ENCODE data around the gene CARM1.
"Not testable (repeated sequence)": the region's sequence is repeated elsewhere in the genome, so short reads cannot be mapped to it uniquely, and the experiment has no call there.

Gene CARM1

DNA sequence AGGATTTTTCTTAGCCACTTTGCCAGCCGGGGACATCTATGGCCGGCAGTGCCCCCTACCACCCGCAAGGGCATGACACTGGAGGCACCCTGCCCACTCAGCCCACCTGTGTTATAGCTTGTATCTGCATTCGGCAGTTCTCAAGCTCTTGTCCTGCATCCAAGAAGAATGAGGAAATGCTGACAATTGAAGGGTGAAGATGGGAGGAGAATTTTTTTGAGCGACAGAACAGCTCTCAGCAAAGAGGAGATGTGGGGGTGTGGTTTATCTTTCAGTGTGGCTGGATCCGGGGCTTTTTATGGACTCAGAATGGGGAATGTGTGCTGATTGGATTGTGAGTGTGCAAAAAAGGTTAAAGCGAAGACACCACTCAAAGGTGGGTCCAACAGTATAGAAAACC lies 28.6 kb upstream of the CARM1 start:
- H3K4me3 ChIP-seq = no peak overlapping the region
- no peak overlapping the region for H3K27ac ChIP-seq

DNA sequence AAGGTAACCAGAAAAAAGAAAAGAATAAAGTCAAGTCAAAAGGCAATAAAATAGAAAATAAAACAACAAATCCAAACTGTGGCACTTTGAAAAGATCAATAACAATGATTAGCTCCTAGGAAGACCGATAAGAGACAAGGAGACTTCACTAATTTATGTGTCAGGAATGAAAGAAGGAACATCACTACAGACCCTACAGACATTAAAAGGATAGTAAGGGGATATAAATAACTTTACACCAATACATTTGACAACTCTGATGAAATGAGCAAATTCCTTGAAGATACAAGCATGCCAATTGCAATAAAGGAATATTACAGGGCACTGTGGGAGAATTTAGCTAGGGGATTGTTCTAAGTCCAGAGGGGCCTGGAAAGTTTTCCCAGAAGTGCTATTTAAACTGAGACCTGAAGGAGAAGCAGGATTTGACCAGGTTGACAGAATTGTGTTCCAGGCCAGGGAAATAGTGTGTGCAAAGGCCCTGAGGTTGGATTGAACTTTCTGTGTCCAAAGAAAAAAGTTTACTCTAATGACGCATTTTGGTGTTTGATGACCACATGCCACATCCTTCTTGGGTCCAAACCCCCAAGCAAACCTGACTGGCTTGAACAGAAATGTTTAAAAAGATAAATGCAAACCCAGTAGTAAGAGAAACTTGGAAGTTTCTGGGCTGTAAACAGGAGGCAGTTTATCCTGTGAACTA lies 24.7 kb upstream of the CARM1 start:
- H3K4me3 ChIP-seq = no peak overlapping the region
- H3K27ac ChIP-seq = no peak overlapping the region

DNA sequence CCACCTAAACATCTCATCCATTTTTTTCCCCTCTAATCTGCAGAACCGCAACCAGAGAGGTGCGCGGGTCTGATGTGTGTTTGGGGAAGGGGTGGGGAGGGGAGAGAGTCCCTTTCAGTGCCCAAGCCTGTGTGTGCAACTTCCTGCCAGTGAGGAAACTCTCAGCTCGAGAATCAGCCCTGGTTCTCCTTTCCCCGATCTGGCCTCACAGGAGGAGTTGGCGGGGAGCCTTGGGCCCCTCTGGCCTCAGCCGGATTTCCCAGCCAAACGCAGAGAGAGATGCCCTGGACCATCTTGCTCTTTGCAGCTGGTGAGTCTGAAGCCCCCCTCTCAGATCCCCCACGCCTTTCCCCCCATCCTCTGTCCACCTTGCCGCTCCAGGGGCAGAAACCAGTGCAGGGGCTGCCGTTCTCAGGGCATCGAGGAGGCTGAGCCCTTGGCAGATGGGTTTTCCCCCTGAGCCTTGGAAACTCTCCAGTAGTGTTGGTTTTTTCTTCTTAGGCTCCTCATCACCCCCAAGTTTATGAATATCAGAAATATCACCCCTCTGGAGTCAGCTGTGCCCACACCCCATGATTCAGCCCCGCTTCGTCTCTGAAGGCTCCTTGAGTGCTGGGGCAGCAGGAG lies 23.0 kb upstream of the CARM1 start, which contains the start of gene C19orf38:
TSS of gene C19orf38 (plus strand) at position 186 of the 627 bp plus-strand sequence. CDS start at position 280, 94 bp downstream.
- peak within 1 kb of the TSS in 5 of 21 experiments; percentile 10 to 72 (median 15) for H3K27ac ChIP-seq
- H3K4me3 ChIP-seq = no peak within 1 kb of the TSS

DNA sequence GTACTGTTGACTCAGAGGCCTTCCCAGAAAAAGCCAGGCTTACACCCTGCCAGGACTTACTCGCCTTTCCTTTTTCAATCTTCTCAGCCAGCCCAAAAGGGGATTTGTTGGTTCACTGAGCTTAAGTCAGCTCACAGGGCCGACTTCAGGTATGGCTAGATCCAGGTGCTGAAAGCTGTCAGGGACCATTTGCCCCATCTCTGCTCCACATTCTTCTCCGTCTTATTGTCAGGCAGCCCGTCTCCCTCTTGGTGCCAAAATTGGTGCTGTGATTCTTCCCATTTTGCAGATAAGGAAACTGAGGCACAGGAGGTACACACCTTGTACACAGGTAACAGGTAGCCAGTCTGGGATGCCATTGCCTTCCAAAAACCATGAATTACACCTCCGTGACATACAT lies 20.7 kb upstream of the CARM1 start:
- Histone ChIP-seq H3K27ac (no peak overlapping the region), H3K4me3 (no peak overlapping the region)

DNA sequence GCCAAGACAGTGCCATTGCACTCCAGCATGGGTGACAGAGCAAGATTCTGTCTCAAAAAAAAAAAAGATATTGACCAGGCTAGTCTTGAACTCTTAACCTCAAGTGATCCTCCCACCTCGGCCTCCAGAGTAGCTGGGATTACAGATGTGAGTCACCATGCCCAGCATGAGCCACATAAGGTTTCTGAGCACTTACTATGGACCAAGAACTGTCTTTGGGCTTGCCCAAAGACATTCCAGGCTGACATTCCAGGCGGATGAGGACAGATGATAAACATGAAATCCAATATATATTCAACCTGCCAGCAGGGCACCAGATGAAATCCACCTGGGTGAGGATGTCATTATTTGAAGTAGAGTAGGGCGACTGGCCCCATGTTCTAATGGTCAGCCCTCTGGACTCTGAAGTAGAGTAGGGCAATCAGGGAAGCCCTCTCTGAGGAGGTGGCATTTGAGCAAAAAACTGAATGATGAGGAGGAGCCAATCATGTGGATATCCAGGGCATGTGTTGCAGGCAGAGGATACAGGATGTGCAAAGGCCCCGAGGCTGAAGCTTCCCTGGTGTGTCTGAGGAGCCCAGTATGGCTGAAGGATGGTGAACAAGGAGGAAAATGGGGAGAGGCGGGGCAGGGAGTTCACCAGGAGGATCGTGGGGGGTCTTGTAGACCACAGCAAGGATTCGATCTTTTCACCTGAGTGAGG lies 19.1 kb upstream of the CARM1 start:
- Histone ChIP-seq H3K27ac (no peak overlapping the region), H3K4me3 (no peak overlapping the region)

DNA sequence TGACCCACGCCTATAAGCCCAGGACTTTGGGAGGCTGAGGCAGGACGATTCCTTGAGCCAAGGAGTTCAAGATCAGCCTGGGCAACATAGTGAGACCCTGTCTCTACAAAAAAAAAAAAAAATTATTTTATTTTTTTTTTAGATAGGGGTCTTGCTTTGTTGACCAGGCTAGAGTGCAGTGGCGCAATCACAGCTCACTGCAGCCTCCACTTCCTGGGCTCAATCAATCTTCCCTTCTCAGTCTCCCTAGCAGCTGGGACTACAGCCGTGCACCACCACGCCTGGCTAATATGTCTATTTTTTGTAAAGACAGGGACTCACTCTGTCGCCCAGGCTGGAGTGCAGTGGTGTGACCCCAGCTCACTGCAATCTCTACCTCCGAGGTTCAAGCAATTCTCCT lies 18.4 kb upstream of the CARM1 start:
- Histone ChIP-seq H3K27ac (no peak overlapping the region), H3K4me3 (no peak overlapping the region)

DNA sequence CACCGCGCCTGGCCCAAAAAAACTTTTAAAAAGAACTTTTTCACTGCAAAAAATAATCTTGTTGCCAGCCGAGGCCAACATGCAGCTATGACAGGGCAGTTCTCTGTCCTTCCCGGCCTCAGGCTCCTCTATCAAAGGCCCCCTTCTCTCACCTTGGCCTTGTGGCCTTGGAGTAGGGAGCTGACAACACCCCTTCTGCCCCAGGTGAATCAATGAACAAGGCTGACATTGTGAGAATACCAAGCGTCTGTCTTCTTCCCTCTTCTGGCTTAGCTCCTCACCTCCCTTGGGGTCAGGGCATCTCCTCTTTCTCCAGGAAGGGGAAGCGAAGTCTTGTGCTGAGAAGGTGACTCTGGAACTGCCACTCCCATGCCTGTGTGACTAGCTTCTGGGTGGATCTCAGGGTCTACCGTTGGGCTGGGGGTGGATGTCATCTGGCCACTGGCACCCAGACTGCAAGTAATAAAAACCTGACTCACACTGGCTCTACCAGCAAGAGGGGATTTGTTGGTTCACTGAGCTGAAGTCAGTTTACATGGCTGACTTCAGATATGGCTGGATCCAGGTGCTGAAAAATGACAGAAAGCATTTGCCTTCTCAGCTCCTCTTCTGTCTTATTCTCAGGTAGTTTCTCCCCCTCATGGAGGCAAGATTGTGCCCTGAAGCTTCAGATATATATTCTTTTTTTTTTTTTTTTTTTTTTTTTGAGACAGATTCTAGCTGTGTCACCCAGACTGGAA lies 16.8 kb upstream of the CARM1 start:
- no peak overlapping the region for H3K4me3 ChIP-seq
- H3K27ac ChIP-seq = no peak overlapping the region

DNA sequence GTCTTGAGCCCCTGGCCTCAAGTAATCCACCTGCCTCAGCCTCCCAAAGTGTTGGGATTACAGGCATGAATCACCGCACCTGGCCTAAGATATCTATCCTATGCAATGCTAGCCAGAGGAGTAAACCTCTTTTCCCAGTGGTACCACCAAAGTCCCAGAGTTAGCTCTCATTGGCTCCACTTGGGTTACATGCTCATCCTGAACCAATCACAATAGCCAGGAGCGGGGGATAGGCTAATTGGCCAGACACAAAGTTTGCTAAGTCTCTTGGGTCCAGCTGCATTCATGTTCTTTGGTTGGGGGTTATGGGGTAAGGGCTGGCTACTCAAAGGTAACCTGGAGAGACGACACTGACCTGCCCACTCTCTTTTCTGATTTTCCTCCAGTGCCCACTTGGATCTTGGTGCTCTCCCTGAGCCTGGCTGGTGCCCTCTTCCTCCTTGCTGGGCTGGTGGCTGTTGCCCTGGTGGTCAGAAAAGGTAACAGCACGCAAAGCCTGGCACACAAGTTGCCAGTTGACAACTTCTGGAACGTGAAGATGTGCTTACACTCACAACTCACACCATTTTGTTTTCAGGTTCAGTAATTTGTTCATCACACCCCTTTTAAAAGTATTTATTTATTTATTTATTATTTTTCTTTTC lies 15.4 kb upstream of the CARM1 start:
- Histone ChIP-seq H3K27ac (no peak overlapping the region), H3K4me3 (no peak overlapping the region)

DNA sequence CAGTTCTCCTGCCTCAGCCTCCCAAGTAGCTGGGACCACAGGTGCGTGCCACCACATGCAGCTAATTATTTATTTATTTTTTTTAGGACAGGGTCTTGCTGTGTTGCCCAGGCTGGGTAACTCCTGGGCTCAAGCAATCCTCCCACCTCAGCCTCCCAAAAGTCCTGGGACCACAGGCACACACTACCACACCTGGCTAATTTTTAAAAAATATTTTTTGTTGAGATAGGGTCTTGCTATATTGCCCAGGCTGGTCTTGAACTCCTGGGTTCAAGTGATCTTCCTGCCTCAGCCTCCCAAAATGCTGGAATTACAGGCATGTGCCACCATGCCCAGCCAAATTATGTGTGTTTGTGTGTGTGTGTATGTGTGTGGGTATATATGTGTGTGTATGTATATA lies 14.5 kb upstream of the CARM1 start:
- H3K4me3 ChIP-seq, H3K27ac ChIP-seq: not testable (repeated sequence)

DNA sequence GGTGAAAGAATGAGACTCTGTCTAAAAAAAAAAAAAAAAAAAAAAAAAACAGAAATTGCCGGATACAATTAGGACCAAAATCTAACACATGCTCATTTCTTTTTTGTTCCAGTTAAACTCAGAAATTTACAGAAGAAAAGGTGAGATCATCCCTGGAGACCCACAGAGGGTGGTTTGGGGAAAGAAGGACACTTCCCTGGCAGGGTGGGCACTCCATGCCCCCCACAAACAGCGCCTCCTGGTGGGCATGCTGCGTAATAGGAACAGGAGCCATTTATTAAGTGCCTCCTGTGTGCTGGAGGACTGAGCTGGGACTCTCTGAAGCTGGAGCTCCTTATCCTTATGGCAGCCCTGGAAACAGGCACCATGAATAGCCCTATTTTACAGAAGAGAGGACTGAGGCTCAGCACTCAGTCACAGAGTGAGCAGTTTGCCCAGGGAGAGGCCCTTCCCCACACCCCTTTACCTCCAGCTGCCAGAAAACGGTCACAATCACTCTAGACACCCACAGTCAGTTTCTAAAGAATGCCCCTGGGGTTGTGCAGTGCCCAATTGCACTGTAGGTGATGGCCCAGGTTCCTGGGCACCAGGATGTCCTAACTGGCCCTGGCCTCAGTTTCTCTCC lies 13.0 kb upstream of the CARM1 start:
- no peak overlapping the region for H3K4me3 ChIP-seq
- H3K27ac ChIP-seq = no peak overlapping the region

DNA sequence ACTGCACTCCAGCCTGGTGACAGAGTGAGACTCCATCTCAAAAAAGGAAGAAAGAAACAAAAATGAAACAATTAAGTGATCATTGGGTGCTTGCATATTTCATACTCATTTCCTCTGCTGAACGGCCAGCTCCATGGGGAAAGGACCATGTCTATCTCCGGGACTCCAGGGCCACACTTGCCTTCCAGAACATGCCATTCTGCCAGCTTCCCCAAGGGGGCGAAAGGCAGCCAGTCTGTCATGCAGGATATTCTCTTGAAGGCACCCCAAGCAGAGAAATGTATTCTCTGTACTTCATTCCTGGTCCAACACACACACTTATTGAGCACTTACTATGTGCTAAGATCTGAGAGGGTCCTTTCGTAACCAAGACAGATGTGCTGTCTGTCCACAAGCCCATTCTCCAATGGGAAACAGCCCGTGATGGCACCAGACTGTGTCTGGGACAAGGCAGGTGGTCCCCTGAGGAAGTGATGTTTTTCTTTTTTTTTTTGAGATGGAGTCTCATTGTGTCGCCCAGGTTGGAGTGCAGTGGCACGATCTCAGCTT lies 10.2 kb upstream of the CARM1 start:
- H3K27ac ChIP-seq = no peak overlapping the region
- H3K4me3 ChIP-seq = no peak overlapping the region

DNA sequence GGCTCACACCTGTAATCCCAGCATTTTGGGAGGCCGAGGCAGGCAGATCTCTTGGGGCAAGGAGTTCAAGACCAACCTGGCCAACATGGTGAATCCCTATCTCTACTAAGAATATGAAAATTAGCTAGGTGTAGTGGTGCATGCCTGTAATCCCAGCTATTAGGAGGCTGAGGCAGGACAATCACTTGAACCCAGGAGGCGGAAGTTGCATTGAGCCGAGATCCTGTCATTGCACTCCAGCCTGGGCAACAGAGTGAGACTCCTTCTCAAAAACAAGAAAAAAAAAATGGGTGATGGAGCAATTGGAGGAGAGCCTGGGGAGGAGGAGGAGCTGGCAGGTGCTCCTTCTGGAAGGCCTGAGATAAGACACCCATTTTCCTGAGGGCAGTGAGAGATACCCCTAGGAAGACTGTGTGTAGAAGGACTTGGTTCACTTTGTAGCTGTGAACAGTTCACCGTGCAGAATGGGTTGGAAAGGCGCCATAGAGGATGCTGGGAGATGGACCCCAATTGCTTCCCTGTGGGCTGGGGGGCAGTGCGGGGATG lies 8.7 kb upstream of the CARM1 start:
- H3K4me3 ChIP-seq = no peak overlapping the region

DNA sequence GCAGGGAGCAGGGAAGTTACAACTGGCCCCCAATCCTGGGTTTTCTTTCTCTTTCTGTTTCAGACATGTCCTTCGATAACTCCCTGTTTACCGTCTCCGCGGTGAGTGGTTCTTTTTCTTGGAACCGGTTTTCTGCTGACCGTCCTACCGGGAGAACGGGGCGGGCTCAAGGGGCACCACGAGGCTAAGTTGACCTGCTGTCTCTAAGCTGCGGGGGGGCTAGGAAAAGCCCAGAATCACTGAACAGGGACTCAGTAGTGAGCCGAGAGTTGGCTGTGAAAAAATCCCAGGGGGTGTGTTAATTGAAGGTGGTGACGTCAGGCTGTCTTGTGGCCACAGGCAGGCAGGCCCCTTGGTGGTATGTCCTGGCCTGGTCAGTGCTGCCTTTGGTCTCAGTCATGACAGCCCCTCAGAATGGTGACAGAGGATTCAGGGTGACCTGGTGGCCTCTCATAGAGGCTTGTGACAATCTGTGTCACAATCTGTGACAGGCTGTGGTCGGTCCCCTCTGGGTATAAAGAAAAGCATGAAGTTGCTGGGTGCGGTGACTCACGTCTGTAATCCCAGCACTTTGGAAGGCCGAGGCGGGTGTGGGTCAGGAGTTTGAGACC lies 8.1 kb upstream of the CARM1 start:
- Histone ChIP-seq H3K27ac (peak overlapping the region in 2 of 21 experiments; percentile 18 to 47), H3K4me3 (no peak overlapping the region)

More for the DNA sequence above, 8.7 kb upstream of the CARM1 start:
- H3K27ac ChIP-seq = no peak overlapping the region

DNA sequence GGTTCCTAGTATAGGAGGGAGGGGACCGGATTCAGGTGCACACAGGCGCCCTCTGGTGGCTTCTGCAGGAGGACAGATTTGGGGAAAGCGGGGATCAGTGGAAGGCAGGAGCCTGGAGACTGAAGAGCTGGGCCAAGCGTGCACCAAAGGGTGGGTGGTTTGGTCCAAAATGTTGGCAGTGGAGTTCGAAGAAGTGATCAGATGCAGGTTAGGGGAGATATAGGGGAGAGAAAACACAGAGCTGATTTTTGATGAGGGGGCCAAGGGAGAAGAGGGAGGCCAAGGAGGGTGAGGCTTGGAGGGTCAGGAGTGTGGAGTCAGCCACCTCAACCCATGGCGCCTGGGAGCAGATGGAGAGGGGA lies 6.8 kb upstream of the CARM1 start:
- Histone ChIP-seq H3K27ac (peak overlapping the region in 3 of 21 experiments; percentile 12 to 47 (median 18)), H3K4me3 (peak overlapping the region in 1 of 7 experiments; percentile 10)

DNA sequence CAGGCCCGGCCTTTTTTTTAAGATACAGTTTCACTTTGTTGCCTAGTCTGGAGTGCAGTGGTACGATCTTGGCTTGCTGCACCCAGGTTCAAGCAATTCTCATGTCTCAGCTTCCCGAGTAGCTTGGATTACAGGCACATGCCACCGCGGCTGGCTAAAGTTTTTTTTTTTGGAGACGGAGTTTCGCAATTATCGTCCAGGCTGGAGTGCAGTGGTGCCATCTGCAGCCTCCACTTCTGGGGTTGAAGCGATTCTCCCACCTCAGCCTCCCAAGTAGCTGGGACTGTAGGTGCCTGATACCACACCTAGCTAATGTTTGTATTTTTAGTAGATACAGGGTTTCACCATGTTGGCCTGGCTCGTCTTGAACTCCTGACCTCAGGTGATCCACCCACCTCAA lies 4.9 kb upstream of the CARM1 start:
- H3K4me3 ChIP-seq = no peak overlapping the region
- no peak overlapping the region for H3K27ac ChIP-seq

DNA sequence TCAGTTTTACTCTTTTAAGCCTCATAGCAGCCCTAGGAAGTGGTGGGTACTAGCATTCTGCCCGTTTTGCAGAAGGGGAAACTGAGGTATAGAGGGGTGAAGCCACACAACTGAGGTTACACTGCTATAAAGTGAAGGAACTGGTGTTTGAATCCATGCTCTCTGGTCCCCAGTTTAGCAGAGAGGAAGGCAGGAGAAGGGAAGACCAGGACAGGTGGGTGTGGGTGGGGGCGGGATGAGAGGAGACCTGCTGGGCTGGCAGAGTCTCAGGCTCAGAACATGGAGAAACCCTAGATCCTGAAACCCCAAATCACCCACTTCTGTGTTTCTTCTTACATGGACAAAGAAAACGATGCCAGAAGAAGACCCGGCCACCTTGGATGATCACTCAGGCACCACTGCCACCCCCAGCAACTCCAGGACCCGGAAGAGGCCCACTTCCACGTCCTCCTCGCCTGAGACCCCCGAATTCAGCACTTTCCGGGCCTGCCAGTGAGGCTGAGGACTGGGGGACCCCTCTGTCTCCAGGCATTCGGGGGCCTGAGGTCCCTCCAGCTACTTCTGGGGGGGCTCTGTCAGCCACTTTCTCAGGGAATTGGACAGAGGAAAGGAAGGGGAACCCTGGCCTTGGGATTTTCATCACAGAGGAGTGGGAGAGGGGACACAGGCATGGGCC lies 2.3 kb upstream of the CARM1 start:
- H3K27ac ChIP-seq = no peak overlapping the region

DNA sequence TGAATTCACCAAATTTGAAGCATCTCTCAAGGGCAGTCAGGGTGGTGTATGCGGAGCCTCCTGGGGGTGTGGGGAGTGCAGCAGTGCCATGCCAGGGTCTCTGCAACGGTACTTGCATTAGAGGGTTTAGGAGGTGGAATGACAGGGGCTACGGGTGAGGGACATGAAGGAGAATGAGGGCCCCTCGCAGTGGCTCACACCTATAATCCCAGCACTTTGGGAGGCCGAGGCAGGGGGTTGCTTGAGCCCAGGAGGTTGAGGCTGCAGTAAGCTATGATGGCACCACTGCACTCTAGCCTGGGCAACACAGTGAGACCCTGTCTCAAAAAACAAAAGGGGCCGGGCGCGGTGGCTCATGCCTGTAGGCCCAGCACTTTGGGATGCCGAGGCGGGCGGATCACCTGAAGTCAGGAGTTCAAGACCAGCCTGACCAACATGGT lies 1.5 kb upstream of the CARM1 start:
- H3K4me3 ChIP-seq = not testable (repeated sequence)
- H3K27ac ChIP-seq = peak overlapping the region in 4 of 21 experiments; percentile 78 to 89 (median 82)

More for the DNA sequence above, 2.3 kb upstream of the CARM1 start:
- H3K4me3 ChIP-seq = no peak overlapping the region

DNA sequence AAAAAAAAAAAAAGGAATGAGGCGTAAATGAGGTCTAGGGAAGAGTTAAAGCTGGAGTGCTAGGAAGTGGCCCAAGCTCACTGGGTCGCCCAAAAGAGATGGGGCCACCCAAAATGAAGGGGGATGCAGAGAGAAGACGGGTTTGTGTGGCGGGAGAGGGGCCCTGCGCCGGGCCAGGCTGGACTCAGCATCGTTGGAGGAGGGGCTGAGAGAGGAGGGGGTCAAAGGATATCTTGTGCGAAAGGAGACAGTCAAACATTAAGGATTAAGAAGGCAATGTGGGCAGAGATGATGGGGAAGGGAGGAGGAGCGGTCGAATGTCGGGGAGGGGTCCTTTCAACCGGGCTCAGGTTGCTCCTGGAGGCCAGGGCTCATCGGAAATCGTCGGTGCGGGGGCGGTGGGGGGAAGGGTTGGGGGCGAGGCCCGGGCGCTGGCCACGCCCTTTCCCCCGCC lies 825 bp upstream of the CARM1 start:
- peak overlapping the region in 19 of 21 experiments; percentile 31 to 89 (median 71) for H3K27ac ChIP-seq

More for the DNA sequence above, 825 bp upstream of the CARM1 start:
- peak overlapping the region; percentile 17 to 39 (median 27) for H3K4me3 ChIP-seq
